GM18517 (cell line): ENCODE measurements around the gene CLEC17A.

Experiments
- ATAC-seq: cut with Tn5 transposase; IDR thresholded peaks from one replicate; pipeline ENCODE4 v1.9.1; 2021; ENCODE audit warnings: mild to moderate bottlenecking, moderate library complexity; ENCODE audit not compliant: unreplicated experiment

CLEC17A gene

DNA sequence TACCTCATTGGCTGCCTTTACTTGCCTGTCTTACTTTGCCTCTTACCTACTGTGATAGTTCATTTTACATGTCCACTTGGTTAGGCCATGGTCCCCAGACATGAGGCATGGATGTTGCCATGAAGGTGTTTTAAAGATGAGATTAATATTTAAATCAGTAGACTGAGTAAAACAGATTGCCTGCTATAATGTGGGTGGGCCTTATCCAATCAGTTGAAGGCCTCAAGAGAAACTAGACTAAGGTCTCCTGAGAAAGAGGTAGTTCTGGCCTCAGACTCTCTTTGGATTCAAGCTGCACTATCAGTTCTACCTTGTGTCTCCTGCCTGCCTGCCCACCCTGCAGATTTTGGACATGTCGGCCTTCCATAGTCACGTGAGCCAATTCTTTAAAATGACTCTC, 65.6 kb downstream of the CLEC17A start:
- ATAC-seq, result no peak

DNA sequence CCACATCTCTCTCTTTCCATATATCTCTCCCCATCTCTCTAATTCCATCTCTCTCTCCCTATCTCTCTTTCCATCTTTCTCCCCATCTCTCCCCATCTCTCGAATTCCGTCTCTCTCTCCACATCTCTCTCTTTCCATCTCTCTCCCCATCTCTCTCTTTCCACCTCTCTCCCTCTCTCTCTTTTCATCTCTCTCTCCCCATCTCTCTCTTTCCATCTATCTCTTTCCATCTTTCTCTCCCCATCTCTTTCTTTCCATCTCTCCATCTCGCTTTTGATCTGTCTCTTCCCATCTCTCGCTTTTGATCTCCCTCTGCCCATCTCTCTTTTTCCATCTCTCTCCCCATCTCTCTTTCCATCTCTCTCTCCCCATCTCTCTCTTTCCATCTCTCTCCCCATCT, 66.1 kb downstream of the CLEC17A start:
- no peak for ATAC-seq

DNA sequence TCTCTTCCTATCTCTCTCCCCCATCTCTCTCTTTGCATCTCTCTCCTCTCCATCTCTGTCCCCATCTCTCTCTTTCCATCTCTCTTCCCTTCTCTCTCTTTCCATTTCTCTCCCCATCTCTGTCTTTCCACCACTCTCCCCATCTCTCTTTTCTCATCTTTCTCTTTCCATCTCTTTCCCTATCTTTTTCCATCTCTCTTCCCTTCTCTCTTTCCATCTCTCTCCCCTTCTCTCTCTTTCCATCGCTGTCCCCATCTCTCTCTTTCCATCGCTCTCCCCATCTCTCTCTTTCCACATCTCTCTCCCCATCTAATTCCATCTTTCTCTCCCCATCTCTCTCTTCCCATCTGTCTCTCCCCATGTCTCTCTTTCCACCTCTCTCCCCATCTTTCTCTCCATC, 67.3 kb downstream of the CLEC17A start:
- ATAC-seq, result no peak

DNA sequence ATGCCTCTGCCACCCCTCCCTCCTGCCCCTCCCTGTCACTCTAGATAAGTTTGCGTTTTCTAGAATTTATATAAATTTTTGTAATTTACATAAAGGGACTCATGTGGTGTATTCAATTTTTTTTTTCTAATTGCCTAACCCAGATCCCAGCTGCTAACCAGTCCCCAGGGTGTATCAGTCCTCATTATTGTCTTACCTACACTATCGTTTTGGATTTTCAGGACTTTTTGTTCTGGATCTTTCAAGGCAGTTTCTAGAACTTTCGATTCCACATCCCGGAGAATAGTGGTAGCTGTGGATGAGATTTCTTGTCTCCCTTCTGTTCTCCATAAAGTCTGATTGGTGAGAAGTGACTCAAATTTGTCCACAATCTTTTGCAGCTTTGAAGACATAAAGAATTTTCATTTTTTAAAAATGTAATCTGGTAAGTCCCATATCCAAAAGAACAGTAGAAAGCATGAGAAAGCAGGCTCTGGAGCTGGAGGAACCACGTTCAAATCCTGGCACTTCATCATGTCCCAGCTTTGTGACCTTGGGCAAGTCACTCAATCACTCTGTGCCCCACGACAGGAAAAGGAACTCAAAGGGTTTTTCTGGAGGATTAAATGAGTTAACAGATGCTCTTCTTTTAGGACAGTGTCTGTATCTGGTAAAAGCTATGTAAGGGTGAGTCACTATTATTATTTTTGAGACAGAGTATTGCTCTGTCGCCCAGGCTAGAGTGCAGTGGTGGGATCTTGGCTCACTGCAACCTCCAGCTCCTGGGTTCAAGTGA, 72.1 kb downstream of the CLEC17A start:
- ATAC-seq, result no peak

DNA sequence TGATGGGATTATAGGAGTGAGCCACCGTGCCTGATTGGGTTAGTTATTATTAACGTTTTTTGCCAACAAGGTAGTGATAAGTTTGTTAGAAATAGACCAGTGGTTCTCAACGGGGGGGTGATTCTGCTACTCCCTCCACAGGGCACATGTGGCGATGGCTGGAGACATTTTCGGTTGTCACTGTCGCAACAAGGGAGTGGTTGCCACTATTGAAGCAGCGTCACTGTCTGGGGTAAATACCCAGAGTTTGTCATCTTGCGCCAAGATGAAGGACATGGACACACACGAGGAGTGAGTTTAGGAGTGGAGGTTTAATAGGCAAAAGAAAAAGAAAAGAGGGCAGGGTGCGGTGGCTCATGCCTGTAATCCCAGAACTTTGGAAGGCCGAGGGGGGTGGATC, 72.8 kb downstream of the CLEC17A start:
- ATAC-seq, result no peak

DNA sequence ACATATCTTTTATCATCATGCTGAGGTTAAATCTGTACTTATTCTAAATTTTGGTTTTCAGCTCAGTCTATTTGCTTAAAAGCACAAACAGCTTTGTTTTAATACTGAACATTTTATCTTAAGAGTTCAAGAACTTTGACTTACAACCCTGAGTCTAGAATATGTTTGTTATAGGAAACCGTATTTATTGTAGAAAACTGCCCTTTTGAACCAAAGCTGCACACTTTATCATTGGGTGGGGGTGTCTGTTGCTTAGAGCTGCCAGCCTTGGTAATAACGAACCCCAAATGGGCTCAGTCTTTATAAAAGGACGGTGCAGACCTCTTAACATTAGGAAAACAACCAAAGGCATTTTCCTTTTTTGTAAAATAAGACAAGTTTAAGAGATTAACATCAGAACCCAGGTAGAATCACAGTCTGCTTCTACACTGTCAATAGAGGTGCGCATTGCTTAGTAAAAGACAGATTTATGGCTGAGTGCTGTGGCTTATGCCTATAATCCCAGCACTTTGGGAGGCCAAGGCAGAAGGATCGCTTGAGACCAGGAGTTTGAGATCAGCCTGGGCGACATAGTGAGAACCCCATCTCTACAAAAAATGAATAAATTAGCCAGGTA, 77.1 kb downstream of the CLEC17A start:
- ATAC-seq, result no peak

DNA sequence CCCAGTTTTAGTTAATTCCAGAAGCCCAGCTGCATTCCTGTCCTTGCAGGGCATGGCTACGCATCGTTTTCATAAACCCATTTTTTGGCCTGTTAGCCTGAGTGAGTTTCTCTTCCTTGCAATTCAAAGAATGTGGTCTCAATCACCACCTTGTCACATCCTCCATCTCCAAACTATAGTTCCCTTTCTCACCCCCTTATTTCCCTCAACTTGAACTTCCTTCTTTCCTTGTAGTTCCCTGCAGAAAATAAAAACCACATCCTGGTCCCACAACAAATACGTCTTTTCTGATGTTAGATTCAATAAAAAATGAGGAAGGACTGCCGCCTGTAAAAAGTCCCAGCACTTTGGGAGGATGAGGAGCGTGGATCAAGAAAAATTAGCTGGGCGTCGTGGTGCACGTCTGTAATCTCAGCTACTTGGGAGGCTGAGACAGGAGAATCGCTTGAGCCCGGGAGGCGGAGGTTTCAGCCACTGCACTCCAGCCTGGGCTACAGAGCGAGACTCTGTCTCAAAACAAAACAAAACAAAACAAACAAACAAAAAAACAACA, 78.6 kb downstream of the CLEC17A start:
- ATAC-seq, result no peak
